HAP-1 (cell line): ENCODE measurements around the gene CTBP2.

Experiments used
- DNase-seq, 2 experiments: peaks; one replicate each; pipeline ENCODE4 v3.0.0-alpha.2; 2016 to 2020; ENCODE audit warnings: low spot score in 2 of 2
- H3K27me3 ChIP-seq: fragments of 250-450 bp; sonication (Bioruptor Pico); 2 replicates; pipeline ENCODE4 v1.5.1; 2020; ENCODE audit warnings: low read depth, mild to moderate bottlenecking, moderate library complexity
- H3K36me3 ChIP-seq: fragments of 250-450 bp; sonication (Bioruptor Pico); replicated peaks from 2 replicates; pipeline ENCODE4 v1.5.1; 2020; ENCODE audit warnings: mild to moderate bottlenecking
- H3K4me1 ChIP-seq: fragments of 250-450 bp; sonication (Bioruptor Pico); 2 replicates; pipeline ENCODE4 v1.5.1; 2020; ENCODE audit warnings: mild to moderate bottlenecking
- H3K4me3 ChIP-seq: fragments of 250-450 bp; sonication (Bioruptor Pico); 2 replicates; pipeline ENCODE4 v1.5.1; 2020; ENCODE audit warnings: mild to moderate bottlenecking, moderate library complexity
- H3K9me3 ChIP-seq: fragments of 250-450 bp; sonication (Bioruptor Pico); 2 replicates; pipeline ENCODE4 v1.5.1; 2020; ENCODE audit warnings: mild to moderate bottlenecking, moderate library complexity
- in situ Hi-C: fragments of 300-500 bp; cut with MboI; formaldehyde crosslinking; loops from 3 replicates; pipeline ENCODE4 v1.14.3; 2020; ENCODE audit warnings: low sequenced_read_pairs, inconsistent platforms, mixed read lengths

The CTBP2 gene

GRCh38 chr10:125116041-125116649 is 44.2 kb downstream of the CTBP2 start:
- no peak for DNase-seq
- H3K36me3 ChIP-seq = peaks cover 5% of the 10 kb centered on the region; the same call in 1 of the 2 replicates
- no peaks in the 10 kb centered on the region for H3K27me3 ChIP-seq
- in situ Hi-C loops = no loop called here
- H3K4me1 ChIP-seq = no peaks in the 10 kb centered on the region
- no peak overlapping the region for H3K4me3 ChIP-seq
- H3K9me3 ChIP-seq = no peaks in the 10 kb centered on the region

- Histone ChIP-seq H3K27me3 (no peaks in the 10 kb centered on the region), H3K4me1 (no peaks in the 10 kb centered on the region), H3K36me3 (peaks cover 6% of the 10 kb centered on the region), H3K9me3 (no peaks in the 10 kb centered on the region), H3K4me3 (no peak overlapping the region)
- no peak for DNase-seq
- in situ Hi-C loops = no loop called here
Measured at GRCh38 chr10:125115409-125115808, 45.0 kb downstream of the CTBP2 start.

- Histone ChIP-seq H3K4me1 (no peaks in the 10 kb centered on the region), H3K9me3 (no peaks in the 10 kb centered on the region), H3K4me3 (no peak overlapping the region), H3K36me3 (peaks cover 9% of the 10 kb centered on the region), H3K27me3 (no peaks in the 10 kb centered on the region)
- in situ Hi-C loops = no loop called here
- DNase-seq = no peak
Measured at GRCh38 chr10:125114761-125115391, 45.5 kb downstream of the CTBP2 start.

- no peak for DNase-seq
Measured at GRCh38 chr10:125113691-125114371, 46.5 kb downstream of the CTBP2 start.

GRCh38 chr10:125112697-125113494 is 47.5 kb downstream of the CTBP2 start:
- Histone ChIP-seq H3K27me3 (no peaks in the 10 kb centered on the region), H3K4me1 (no peaks in the 10 kb centered on the region), H3K4me3 (no peak overlapping the region), H3K36me3 (peaks cover 26% of the 10 kb centered on the region), H3K9me3 (no peaks in the 10 kb centered on the region)
- no peak for DNase-seq
- in situ Hi-C loops = no loop called here

More at GRCh38 chr10:125113691-125114371, 46.5 kb downstream of the CTBP2 start:
- no peak overlapping the region for H3K4me3 ChIP-seq
- H3K36me3 ChIP-seq = peaks cover 18% of the 10 kb centered on the region
- in situ Hi-C loops = no loop called here
- no peaks in the 10 kb centered on the region for H3K9me3 ChIP-seq
- H3K27me3 ChIP-seq = no peaks in the 10 kb centered on the region
- no peaks in the 10 kb centered on the region for H3K4me1 ChIP-seq

- H3K4me1 ChIP-seq = no peaks in the 10 kb centered on the region
- H3K4me3 ChIP-seq = no peak overlapping the region
- no peak for DNase-seq
- H3K9me3 ChIP-seq = no peaks in the 10 kb centered on the region
- H3K27me3 ChIP-seq = no peaks in the 10 kb centered on the region
- peaks cover 41% of the 10 kb centered on the region for H3K36me3 ChIP-seq
- in situ Hi-C loops = no loop called here
Measured at GRCh38 chr10:125111118-125111727, 49.1 kb downstream of the CTBP2 start.

GRCh38 chr10:125107965-125108580 is 52.3 kb downstream of the CTBP2 start:
- peaks cover 44% of the 10 kb centered on the region for H3K36me3 ChIP-seq
- H3K4me1 ChIP-seq = no peaks in the 10 kb centered on the region
- in situ Hi-C loops = no loop called here
- no peaks in the 10 kb centered on the region for H3K27me3 ChIP-seq
- H3K9me3 ChIP-seq = no peaks in the 10 kb centered on the region
- H3K4me3 ChIP-seq = no peak overlapping the region
- no peak for DNase-seq

- H3K4me3 ChIP-seq = no peak overlapping the region
- in situ Hi-C loops = no loop called here
- no peaks in the 10 kb centered on the region for H3K27me3 ChIP-seq
- no peak for DNase-seq
- H3K4me1 ChIP-seq = no peaks in the 10 kb centered on the region
- no peaks in the 10 kb centered on the region for H3K9me3 ChIP-seq
- H3K36me3 ChIP-seq = peaks cover 45% of the 10 kb centered on the region
Measured at GRCh38 chr10:125107166-125107949, 53.0 kb downstream of the CTBP2 start.

GRCh38 chr10:125106586-125106985 is 53.8 kb downstream of the CTBP2 start:
- Histone ChIP-seq H3K36me3 (peaks cover 51% of the 10 kb centered on the region), H3K4me1 (no peaks in the 10 kb centered on the region), H3K27me3 (no peaks in the 10 kb centered on the region), H3K9me3 (no peaks in the 10 kb centered on the region), H3K4me3 (no peak overlapping the region)
- no peak for DNase-seq
- in situ Hi-C loops = no loop called here

GRCh38 chr10:125105706-125106255 is 54.6 kb downstream of the CTBP2 start:
- Histone ChIP-seq H3K9me3 (no peaks in the 10 kb centered on the region), H3K36me3 (peaks cover 49% of the 10 kb centered on the region), H3K4me1 (no peaks in the 10 kb centered on the region; the same call in 1 of the 2 replicates), H3K27me3 (no peaks in the 10 kb centered on the region), H3K4me3 (no peak overlapping the region)
- in situ Hi-C loops = no loop called here
- no peak for DNase-seq

- in situ Hi-C loops = no loop called here
- Histone ChIP-seq H3K27me3 (no peaks in the 10 kb centered on the region), H3K36me3 (peaks cover 43% of the 10 kb centered on the region)
Measured at GRCh38 chr10:125105155-125105554, 55.2 kb downstream of the CTBP2 start.

GRCh38 chr10:125104559-125104958 is 55.8 kb downstream of the CTBP2 start:
- in situ Hi-C loops = no loop called here
- no peak overlapping the region for H3K4me3 ChIP-seq
- no peaks in the 10 kb centered on the region for H3K27me3 ChIP-seq
- no peak for DNase-seq
- H3K36me3 ChIP-seq = peaks cover 40% of the 10 kb centered on the region
- H3K4me1 ChIP-seq = no peaks in the 10 kb centered on the region; the same call in 1 of the 2 replicates
- H3K9me3 ChIP-seq = no peaks in the 10 kb centered on the region

More at GRCh38 chr10:125105155-125105554, 55.2 kb downstream of the CTBP2 start:
- no peaks in the 10 kb centered on the region; the same call in 1 of the 2 replicates for H3K4me1 ChIP-seq
- H3K9me3 ChIP-seq = no peaks in the 10 kb centered on the region
- DNase-seq = no peak
- H3K4me3 ChIP-seq = no peak overlapping the region
